ENCODE data around the gene ULK4. TPM values are rescaled to one million over a fixed set of nuclear protein-coding genes. Genes with fewer than 3 reads are reported as not detected.

ULK4 gene
- total and polyA plus RNA-seq, 2 of the 8 experiments (the other 6 are each of a cell fraction or from before 2014, with no cell fraction given), result 3.0 to 10.8 TPM

DNA sequence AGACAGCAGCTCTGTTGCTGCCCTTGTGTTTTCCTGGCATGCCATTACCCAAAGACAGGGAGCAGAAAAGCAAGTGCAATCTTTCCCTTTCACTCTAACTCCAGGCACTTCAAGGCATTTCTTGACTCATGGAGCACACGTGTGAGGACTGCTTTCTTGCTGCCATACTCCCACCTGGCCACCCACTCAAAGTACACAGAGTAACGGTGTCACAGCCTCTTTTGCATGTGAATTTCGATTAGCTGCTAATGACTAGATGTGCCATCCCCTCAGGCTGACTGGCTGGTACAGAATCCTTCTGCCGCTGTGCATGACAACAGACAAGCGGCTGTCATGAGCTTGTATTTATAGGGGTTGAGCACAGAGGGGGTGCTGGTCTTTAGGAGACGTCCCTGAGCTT, 382.0 kb downstream of the ULK4 start (continued):
- TF ChIP-seq, protein P1, sequence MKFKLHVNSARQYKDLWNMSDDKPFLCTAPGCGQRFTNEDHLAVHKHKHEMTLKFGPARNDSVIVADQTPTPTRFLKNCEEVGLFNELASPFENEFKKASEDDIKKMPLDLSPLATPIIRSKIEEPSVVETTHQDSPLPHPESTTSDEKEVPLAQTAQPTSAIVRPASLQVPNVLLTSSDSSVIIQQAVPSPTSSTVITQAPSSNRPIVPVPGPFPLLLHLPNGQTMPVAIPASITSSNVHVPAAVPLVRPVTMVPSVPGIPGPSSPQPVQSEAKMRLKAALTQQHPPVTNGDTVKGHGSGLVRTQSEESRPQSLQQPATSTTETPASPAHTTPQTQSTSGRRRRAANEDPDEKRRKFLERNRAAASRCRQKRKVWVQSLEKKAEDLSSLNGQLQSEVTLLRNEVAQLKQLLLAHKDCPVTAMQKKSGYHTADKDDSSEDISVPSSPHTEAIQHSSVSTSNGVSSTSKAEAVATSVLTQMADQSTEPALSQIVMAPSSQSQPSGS (IDR thresholded peaks at IDR 0.05; ENCODE audit: low read length), result no peak
- no peak for TF ChIP-seq SIRT6 (IDR thresholded peaks at IDR 0.05; ENCODE audit: low read length)
- TF ChIP-seq PHF8 (conservative IDR thresholded peaks at IDR 0.05; ENCODE audit: low read depth, low read length), result no peak
- no peak for TF ChIP-seq ASH2L (IDR thresholded peaks at IDR 0.05; ENCODE audit: low read length)
- no peak for TF ChIP-seq NANOG (IDR thresholded peaks at IDR 0.05; ENCODE audit: insufficient read depth, low read depth, low read length, poor library complexity, severe bottlenecking)
- no peak for TF ChIP-seq CTBP2 (IDR thresholded peaks at IDR 0.05; ENCODE audit: borderline replicate concordance, insufficient read depth, insufficient read length, low read length)
- TF ChIP-seq, protein P2, sequence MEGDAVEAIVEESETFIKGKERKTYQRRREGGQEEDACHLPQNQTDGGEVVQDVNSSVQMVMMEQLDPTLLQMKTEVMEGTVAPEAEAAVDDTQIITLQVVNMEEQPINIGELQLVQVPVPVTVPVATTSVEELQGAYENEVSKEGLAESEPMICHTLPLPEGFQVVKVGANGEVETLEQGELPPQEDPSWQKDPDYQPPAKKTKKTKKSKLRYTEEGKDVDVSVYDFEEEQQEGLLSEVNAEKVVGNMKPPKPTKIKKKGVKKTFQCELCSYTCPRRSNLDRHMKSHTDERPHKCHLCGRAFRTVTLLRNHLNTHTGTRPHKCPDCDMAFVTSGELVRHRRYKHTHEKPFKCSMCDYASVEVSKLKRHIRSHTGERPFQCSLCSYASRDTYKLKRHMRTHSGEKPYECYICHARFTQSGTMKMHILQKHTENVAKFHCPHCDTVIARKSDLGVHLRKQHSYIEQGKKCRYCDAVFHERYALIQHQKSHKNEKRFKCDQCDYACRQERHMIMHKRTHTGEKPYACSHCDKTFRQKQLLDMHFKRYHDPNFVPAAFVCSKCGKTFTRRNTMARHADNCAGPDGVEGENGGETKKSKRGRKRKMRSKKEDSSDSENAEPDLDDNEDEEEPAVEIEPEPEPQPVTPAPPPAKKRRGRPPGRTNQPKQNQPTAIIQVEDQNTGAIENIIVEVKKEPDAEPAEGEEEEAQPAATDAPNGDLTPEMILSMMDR (IDR thresholded peaks at IDR 0.05; ENCODE audit: control extremely low read depth in 1 of 3, insufficient read depth in 1 of 3, low read depth in 1 of 3, low read length in 3 of 3), result no peak

Data from H1 (cell line).